GM12878 (cell line): Measurements from ENCODE around the gene HNMT. TPM values are rescaled to one million over a fixed set of nuclear protein-coding genes. Genes with fewer than 3 reads are reported as not detected.
"Not testable (repeated sequence)": the region's sequence is repeated elsewhere in the genome, so short reads cannot be mapped to it uniquely, and the experiment has no call there.

Source experiments
- ATAC-seq: fragments of 200-7000 bp; cut with Tn5 transposase; 3 replicates; pipeline ENCODE4 v1.9.1; 2020; ENCODE audit warnings: mild to moderate bottlenecking, moderate library complexity
- BruUV-seq: library from RNA; stranded (reverse); fragments of 400-500 nt; replicated peaks from 2 replicates; lab custom pipeline; 2021; lab: Mats Ljungman, UMichigan
- CTCF ChIA-PET: fragments of 300-600 bp; sonication (Branson Sonifier 250); formaldehyde crosslinking; extraction: SDS; loops from one replicate; lab custom pipeline; 2021; ENCODE audit warnings: inconsistent platforms; lab: Yijun Ruan, JAX
- POLR2A ChIA-PET: fragments of 350-600 bp; formaldehyde crosslinking; extraction: SDS; loops from one replicate; lab custom pipeline; 2021; ENCODE audit warnings: inconsistent platforms; lab: Charles Lee
- RAD21 ChIA-PET: fragments of 300-600 bp; sonication (Branson Sonifier 250); formaldehyde crosslinking; loops from one replicate; lab custom pipeline; 2023; ENCODE audit warnings: antibody characterized with exemption; ENCODE audit not compliant: unreplicated experiment; lab: Charles Lee
- SMC1A ChIA-PET: fragments of 300-600 bp; sonication (Branson Sonifier 250); formaldehyde crosslinking; loops from one replicate; lab custom pipeline; 2023; ENCODE audit not compliant: unreplicated experiment, uncharacterized antibody; lab: Charles Lee
- DNase-seq: peaks from one replicate; pipeline ENCODE4 v3.0.0-alpha.2; 2011; ENCODE audit warnings: low read depth, low spot score
- FAIRE-seq: peaks from 3 replicates; lab custom pipeline; 2011; peaks lifted over from hg19 to GRCh38; lab: Jason Lieb, UNC
- H2AFZ ChIP-seq: 2 replicates; pipeline ENCODE4 v1.6.0; 2011; ENCODE audit warnings: low read depth, low read length, control low read depth; ENCODE audit not compliant: control insufficient read depth
- H3K27ac ChIP-seq: 2 replicates; pipeline ENCODE4 v1.5.1; 2011; ENCODE audit warnings: control low read depth; ENCODE audit not compliant: control insufficient read depth, insufficient read depth
- H3K27me3 ChIP-seq, 2 experiments: replicated peaks in 1 of 2; 2 replicates each; pipeline versions ENCODE4 v1.6.0 to v1.6.1; 2011; ENCODE audit warnings: low read length in 1 of 2; ENCODE audit not compliant: control insufficient read depth in 2 of 2, insufficient read depth in 2 of 2
- H3K36me3 ChIP-seq, 2 experiments: 2 replicates each; pipeline ENCODE4 v1.5.1; 2011; ENCODE audit warnings: low read length in 1 of 2; ENCODE audit not compliant: control insufficient read depth in 2 of 2, insufficient read depth in 2 of 2
- H3K4me1 ChIP-seq: 2 replicates; pipeline ENCODE4 v1.6.1; 2011; ENCODE audit warnings: mild to moderate bottlenecking, low read length, moderate library complexity, mixed read lengths; ENCODE audit not compliant: control insufficient read depth, insufficient read depth
- H3K4me2 ChIP-seq: 2 replicates; pipeline ENCODE4 v1.6.0; 2011; ENCODE audit warnings: control low read depth; ENCODE audit not compliant: control insufficient read depth, insufficient read depth
- H3K4me3 ChIP-seq: fragments of 200-600 bp; sonication (generic); 2 replicates; pipeline ENCODE4 v1.5.1; 2016
- H3K79me2 ChIP-seq: 2 replicates; pipeline ENCODE4 v1.6.0; 2011; ENCODE audit warnings: low read length; ENCODE audit not compliant: control insufficient read depth, insufficient read depth
- H3K9ac ChIP-seq: 2 replicates; pipeline ENCODE4 v1.8.0; 2011; ENCODE audit warnings: low read length, control low read depth, mixed read lengths; ENCODE audit not compliant: control insufficient read depth, insufficient read depth
- H3K9me3 ChIP-seq: replicated peaks from 3 replicates; pipeline ENCODE4 v1.5.1; 2011; ENCODE audit warnings: mild to moderate bottlenecking, low read length; ENCODE audit not compliant: control insufficient read depth, insufficient read depth
- H4K20me1 ChIP-seq: 2 replicates; pipeline ENCODE4 v1.6.0; 2011; ENCODE audit not compliant: control insufficient read depth, insufficient read depth
- BHLHE40 ChIP-seq, 2 experiments: fragments of 450-650 bp in 1 of 2; IDR thresholded peaks; 2 replicates each; pipeline ENCODE4 v1.6.1; 2011 to 2017; ENCODE audit warnings: low read depth in 2 of 2, borderline replicate concordance in 1 of 2, improper control_type of control experiment in 1 of 2, low read length in 1 of 2, mild to moderate bottlenecking in 1 of 2
- CHD2 ChIP-seq: IDR thresholded peaks from 2 replicates; pipeline ENCODE4 v1.6.1; 2011; ENCODE audit warnings: low read depth, low read length, improper control_type of control experiment, borderline replicate concordance
- EGR1 ChIP-seq, 2 experiments: IDR thresholded peaks; 1 replicate in 1 of 2; 2 replicates in 1 of 2; pipeline ENCODE4 v1.6.1; 2011 to 2012; ENCODE audit warnings: low read depth in 2 of 2, low read length in 2 of 2, borderline replicate concordance in 1 of 2, mild to moderate bottlenecking in 1 of 2, moderate library complexity in 1 of 2
- EZH2 ChIP-seq: IDR thresholded peaks from 2 replicates; pipeline ENCODE4 v1.6.1; 2012; ENCODE audit warnings: low read depth, mild to moderate bottlenecking, control low read depth, inconsistent platforms, low read length, borderline replicate concordance; ENCODE audit not compliant: control insufficient read depth
- IKZF2 ChIP-seq, 2 experiments: fragments of 450-650 bp; IDR thresholded peaks; 2 replicates each; pipeline ENCODE4 v1.6.1; 2017; ENCODE audit warnings: mild to moderate bottlenecking in 2 of 2, moderate library complexity in 2 of 2
- NBN ChIP-seq: fragments of 450-650 bp; IDR thresholded peaks from 2 replicates; pipeline ENCODE4 v1.6.1; 2016
- RAD21 ChIP-seq: IDR thresholded peaks from 2 replicates; pipeline ENCODE4 v1.6.1; 2011; ENCODE audit warnings: mild to moderate bottlenecking, low read depth, low read length, moderate library complexity; ENCODE audit not compliant: insufficient read depth
- RBBP5 ChIP-seq: fragments of 200-600 bp; sonication (generic); conservative IDR thresholded peaks from 2 replicates; pipeline ENCODE4 v1.6.1; 2016
- SMARCA5 ChIP-seq: fragments of 450-650 bp; IDR thresholded peaks from 2 replicates; pipeline ENCODE4 v1.6.1; 2017; ENCODE audit warnings: mild to moderate bottlenecking
- SP1 ChIP-seq: IDR thresholded peaks from one replicate; pipeline ENCODE4 v1.6.1; 2011; ENCODE audit warnings: low read depth, low read length
- SPI1 ChIP-seq: IDR thresholded peaks from 2 replicates; pipeline ENCODE4 v1.6.1; 2011; ENCODE audit warnings: low read depth, mild to moderate bottlenecking, low read length, moderate library complexity, borderline replicate concordance; ENCODE audit not compliant: insufficient read depth
- SUZ12 ChIP-seq: fragments of 200-600 bp; sonication (generic); IDR thresholded peaks from one replicate; pipeline ENCODE4 v1.6.1; 2018; ENCODE audit warnings: antibody characterized with exemption, mild to moderate bottlenecking; ENCODE audit not compliant: unreplicated experiment
- WGBS: methylation state at CpG from one replicate; pipeline ENCODE4 v1.1.6; 2016; ENCODE audit warnings: low lambda C conversion rate; ENCODE audit not compliant: insufficient replicate concordance, insufficient coverage; ENCODE audit errors: missing lambda C conversion rate; 5-methylcytosine and 5-hydroxymethylcytosine counted together
- in situ Hi-C: fragments of 300-500 bp; cut with MboI; formaldehyde crosslinking; loops from 9 replicates; pipeline ENCODE4 v1.14.3; 2018; ENCODE audit warnings: mixed read lengths
- intact Hi-C: fragments of 100-400 bp; cut with micrococcal nuclease; formaldehyde crosslinking; loops from one replicate; pipeline ENCODE4 v1.14.2; 2022; ENCODE audit not compliant: unreplicated experiment
- polyA plus RNA-seq, 11 experiments: library from polyadenylated mRNA; depleted of rRNA in 4 of 11; unstranded in 6 of 11; stranded (reverse) in 5 of 11; fragments of >200 nt; fragmentation: Nextera tagmentation in 4 of 11; fragmentation: Illumina TruSeq in 1 of 11; extraction: Ambion mirVana in 4 of 11; extraction: Trizol in 1 of 11; gene quantifications; 1 replicate in 1 of 11; 2 replicates in 10 of 11; pipeline versions ENCODE4 v1.2.1 to v1.2.3, GENCODE V29; 2011 to 2016; ENCODE audit warnings: inconsistent platforms in 2 of 11, missing spikeins in 2 of 11, low read depth in 1 of 11
- total RNA-seq, 4 experiments: library from RNA; depleted of rRNA in 3 of 4; stranded (reverse); fragments of >200 nt in 3 of 4; fragmentation: Illumina TruSeq in 1 of 4; extraction: Trizol in 1 of 4; gene quantifications; 2 replicates each; pipeline versions ENCODE4 v1.2.1 to v1.2.3, GENCODE V29; 2013 to 2021
- TF ChIP-seq, protein P1 (sequence below): IDR thresholded peaks from 2 replicates; pipeline ENCODE4 v1.6.1; 2012; ENCODE audit warnings: low read depth, low read length, improper control_type of control experiment
- TF ChIP-seq, protein P2 (sequence below): fragments of 450-650 bp; IDR thresholded peaks from 2 replicates; pipeline ENCODE4 v1.6.1; 2016; ENCODE audit warnings: mild to moderate bottlenecking, moderate library complexity, borderline replicate concordance

Gene HNMT
- total and polyA plus RNA-seq, 10 of the 15 experiments (the other 5 are each of a cell fraction or from before 2014, with no cell fraction given): not detected

DNA sequence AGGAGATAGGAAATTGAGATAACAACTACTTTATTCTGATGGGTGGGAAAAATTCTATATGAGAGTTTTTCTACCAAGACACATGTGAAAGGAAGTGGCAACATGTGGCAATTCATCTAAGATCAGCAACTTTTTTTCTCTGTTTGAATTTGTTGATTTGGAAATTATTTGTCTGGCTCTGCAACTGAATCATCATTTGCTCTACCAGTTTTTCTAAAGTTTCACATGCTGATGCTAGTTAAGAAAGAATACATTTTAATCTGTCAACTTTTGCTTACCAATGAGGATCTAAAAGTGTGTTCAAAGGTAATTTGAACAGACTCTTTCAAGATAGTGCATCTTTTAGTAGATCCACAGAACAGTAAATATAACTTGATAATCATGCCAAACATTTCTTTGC, 42.1 kb upstream of the HNMT start:
- POLR2A ChIA-PET, FAIRE-seq, H4K20me1 ChIP-seq, H3K9me3 ChIP-seq, H3K9ac ChIP-seq, RAD21 ChIA-PET, in situ Hi-C loops, H3K4me3 ChIP-seq, H3K27me3 ChIP-seq, ATAC-seq, H3K4me1 ChIP-seq, intact Hi-C loops, SMC1A ChIA-PET, CTCF ChIA-PET, BruUV-seq, H3K27ac ChIP-seq, H3K4me2 ChIP-seq, DNase-seq, H3K36me3 ChIP-seq, H3K79me2 ChIP-seq, H2AFZ ChIP-seq: not testable (repeated sequence)

DNA sequence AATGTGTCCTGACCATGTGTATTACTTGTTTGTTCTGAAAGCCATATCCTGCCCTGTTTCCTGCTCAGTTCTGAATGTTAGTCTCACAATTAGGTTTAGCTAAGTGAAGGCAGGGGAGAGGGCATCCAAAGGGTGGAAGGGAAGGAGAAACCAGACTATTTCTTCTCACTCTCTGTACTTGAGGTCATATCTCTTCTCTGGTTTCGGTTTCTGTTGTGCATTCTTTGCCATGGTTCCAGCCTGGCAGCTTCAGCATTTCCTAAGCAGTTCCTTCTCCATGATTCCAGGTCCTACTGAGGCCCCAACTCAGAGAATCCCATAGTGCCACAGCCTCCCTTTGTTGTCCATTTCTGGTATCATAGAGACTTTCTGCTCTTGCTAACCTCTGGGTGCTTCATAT, 40.3 kb upstream of the HNMT start:
- intact Hi-C loops: no loop called here
- H3K36me3 ChIP-seq: no peaks in the 10 kb centered on the region
- no TSS peak for BruUV-seq
- 0% methylated on average over 1 of the region's 1 CpG for WGBS
- no peak for ATAC-seq
- H3K4me1 ChIP-seq: no peaks in the 10 kb centered on the region
- POLR2A ChIA-PET: no interaction called here
- SMC1A ChIA-PET: no interaction called here
- no peaks in the 10 kb centered on the region for H3K79me2 ChIP-seq
- no peak overlapping the region for H3K4me2 ChIP-seq
- H2AFZ ChIP-seq: no peak overlapping the region
- H3K4me3 ChIP-seq: no peak overlapping the region
- TF ChIP-seq SMARCA5 (no peak), SP1 (no peak), RAD21 (no peak), SPI1 (no peak), NBN (no peak), IKZF2 (IDR thresholded peaks at IDR 0.05) (no peak), BHLHE40 (IDR thresholded peaks at IDR 0.05; ENCODE audit: borderline replicate concordance in 1 of 2, low read depth in 2 of 2, low read length in 1 of 2) (no peak), EGR1 (IDR thresholded peaks at IDR 0.05; ENCODE audit: borderline replicate concordance in 1 of 2, low read depth in 2 of 2, low read length in 2 of 2) (no peak), EZH2 (no peak), CHD2 (no peak), SUZ12 (no peak), RBBP5 (no peak)
- TF ChIP-seq, protein P1, sequence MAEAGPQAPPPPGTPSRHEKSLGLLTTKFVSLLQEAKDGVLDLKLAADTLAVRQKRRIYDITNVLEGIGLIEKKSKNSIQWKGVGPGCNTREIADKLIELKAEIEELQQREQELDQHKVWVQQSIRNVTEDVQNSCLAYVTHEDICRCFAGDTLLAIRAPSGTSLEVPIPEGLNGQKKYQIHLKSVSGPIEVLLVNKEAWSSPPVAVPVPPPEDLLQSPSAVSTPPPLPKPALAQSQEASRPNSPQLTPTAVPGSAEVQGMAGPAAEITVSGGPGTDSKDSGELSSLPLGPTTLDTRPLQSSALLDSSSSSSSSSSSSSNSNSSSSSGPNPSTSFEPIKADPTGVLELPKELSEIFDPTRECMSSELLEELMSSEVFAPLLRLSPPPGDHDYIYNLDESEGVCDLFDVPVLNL: no peak
- TF ChIP-seq, protein P2, sequence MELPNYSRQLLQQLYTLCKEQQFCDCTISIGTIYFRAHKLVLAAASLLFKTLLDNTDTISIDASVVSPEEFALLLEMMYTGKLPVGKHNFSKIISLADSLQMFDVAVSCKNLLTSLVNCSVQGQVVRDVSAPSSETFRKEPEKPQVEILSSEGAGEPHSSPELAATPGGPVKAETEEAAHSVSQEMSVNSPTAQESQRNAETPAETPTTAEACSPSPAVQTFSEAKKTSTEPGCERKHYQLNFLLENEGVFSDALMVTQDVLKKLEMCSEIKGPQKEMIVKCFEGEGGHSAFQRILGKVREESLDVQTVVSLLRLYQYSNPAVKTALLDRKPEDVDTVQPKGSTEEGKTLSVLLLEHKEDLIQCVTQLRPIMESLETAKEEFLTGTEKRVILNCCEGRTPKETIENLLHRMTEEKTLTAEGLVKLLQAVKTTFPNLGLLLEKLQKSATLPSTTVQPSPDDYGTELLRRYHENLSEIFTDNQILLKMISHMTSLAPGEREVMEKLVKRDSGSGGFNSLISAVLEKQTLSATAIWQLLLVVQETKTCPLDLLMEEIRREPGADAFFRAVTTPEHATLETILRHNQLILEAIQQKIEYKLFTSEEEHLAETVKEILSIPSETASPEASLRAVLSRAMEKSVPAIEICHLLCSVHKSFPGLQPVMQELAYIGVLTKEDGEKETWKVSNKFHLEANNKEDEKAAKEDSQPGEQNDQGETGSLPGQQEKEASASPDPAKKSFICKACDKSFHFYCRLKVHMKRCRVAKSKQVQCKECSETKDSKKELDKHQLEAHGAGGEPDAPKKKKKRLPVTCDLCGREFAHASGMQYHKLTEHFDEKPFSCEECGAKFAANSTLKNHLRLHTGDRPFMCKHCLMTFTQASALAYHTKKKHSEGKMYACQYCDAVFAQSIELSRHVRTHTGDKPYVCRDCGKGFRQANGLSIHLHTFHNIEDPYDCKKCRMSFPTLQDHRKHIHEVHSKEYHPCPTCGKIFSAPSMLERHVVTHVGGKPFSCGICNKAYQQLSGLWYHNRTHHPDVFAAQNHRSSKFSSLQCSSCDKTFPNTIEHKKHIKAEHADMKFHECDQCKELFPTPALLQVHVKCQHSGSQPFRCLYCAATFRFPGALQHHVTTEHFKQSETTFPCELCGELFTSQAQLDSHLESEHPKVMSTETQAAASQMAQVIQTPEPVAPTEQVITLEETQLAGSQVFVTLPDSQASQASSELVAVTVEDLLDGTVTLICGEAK: no peak
- TF ChIP-seq, all 136 proteins: peak for 0
- in situ Hi-C loops: no loop called here
- FAIRE-seq: no peak
- ChIA-PET RAD21 (no interaction called here), CTCF (no interaction called here)
- no peak overlapping the region for H3K9ac ChIP-seq
- H3K9me3 ChIP-seq: no peaks in the 10 kb centered on the region
- no peak overlapping the region for H3K27ac ChIP-seq
- no peak for DNase-seq
- no peaks in the 10 kb centered on the region for H3K27me3 ChIP-seq
- H4K20me1 ChIP-seq: no peaks in the 10 kb centered on the region
